Measurements from ENCODE around the gene ATP5MG. TPM values are rescaled to one million over a fixed set of nuclear protein-coding genes. Genes with fewer than 3 reads are reported as not detected.

Gene ATP5MG
- total RNA-seq, 4 donors from 2014 or later = 26.7 to 83.6 (median 44.8) TPM

GRCh38 chr11:118427707-118428106 is 26.3 kb downstream of the ATP5MG start:
- TF ChIP-seq CTCF (IDR thresholded peaks at IDR 0.05) = no peak
- TF ChIP-seq POLR2A (IDR thresholded peaks at IDR 0.05) = no peak
- DNase-seq (ENCODE audit: low spot score in 2 of 2) = no peak
- H3K4me3 ChIP-seq (ENCODE audit: low read depth, poor library complexity, severe bottlenecking) = no peak overlapping the region
- intact Hi-C loops (cut with DNase I; ENCODE audit: low total_unique reads) = no loop called here
- WGBS, 2 donors = 18 to 30% methylated on average over 1 of the region's 1 CpG

- intact Hi-C loops (cut with DNase I; ENCODE audit: low total_unique reads) = no loop called here
- DNase-seq (ENCODE audit: low spot score in 2 of 2) = no peak
- H3K4me3 ChIP-seq (ENCODE audit: low read depth, poor library complexity, severe bottlenecking) = no peak overlapping the region
- TF ChIP-seq CTCF (IDR thresholded peaks at IDR 0.05) = no peak
- TF ChIP-seq POLR2A (IDR thresholded peaks at IDR 0.05) = no peak
- WGBS, 2 donors = 80 to 84% methylated on average over 2 of the region's 2 CpGs
Measured at GRCh38 chr11:118430956-118431355, 29.6 kb downstream of the ATP5MG start.

GRCh38 chr11:118434123-118434552 is 32.7 kb downstream of the ATP5MG start:
- TF ChIP-seq CTCF (IDR thresholded peaks at IDR 0.05) (no peak), POLR2A (IDR thresholded peaks at IDR 0.05) (no peak)
- WGBS, 2 donors = 8 to 9% methylated on average over 9 of the region's 9 CpGs
- DNase-seq (ENCODE audit: low spot score in 2 of 2) = no peak
- H3K4me3 ChIP-seq (ENCODE audit: low read depth, poor library complexity, severe bottlenecking) = no peak overlapping the region
- intact Hi-C loops (cut with DNase I; ENCODE audit: low total_unique reads) = no loop called here

GRCh38 chr11:118434553-118435289 is 33.3 kb downstream of the ATP5MG start:
- peak; percentile 15 to 89 for DNase-seq (ENCODE audit: low spot score in 2 of 2)
- no peak for TF ChIP-seq POLR2A (IDR thresholded peaks at IDR 0.05)
- TF ChIP-seq CTCF (IDR thresholded peaks at IDR 0.05) = no peak
- intact Hi-C loops (cut with DNase I; ENCODE audit: low total_unique reads) = no loop called here
- H3K4me3 ChIP-seq (ENCODE audit: low read depth, poor library complexity, severe bottlenecking) = peak overlapping the region; percentile 30
- 0% methylated on average over 38 to 39 of the region's 39 CpGs for WGBS, 2 donors

GRCh38 chr11:118435290-118435892 is 34.0 kb downstream of the ATP5MG start:
- WGBS, 2 donors = 0 to 1% methylated on average over 34 of the region's 34 CpGs
- DNase-seq (ENCODE audit: low spot score in 2 of 2) = peak; percentile 24 to 86

More at GRCh38 chr11:118435290-118435892, 34.0 kb downstream of the ATP5MG start:
- peak overlapping the region; percentile 30 for H3K4me3 ChIP-seq (ENCODE audit: low read depth, poor library complexity, severe bottlenecking)
- TF ChIP-seq CTCF (IDR thresholded peaks at IDR 0.05) (no peak), POLR2A (IDR thresholded peaks at IDR 0.05) (no peak)
- intact Hi-C loops (cut with DNase I; ENCODE audit: low total_unique reads) = no loop called here
